Mucosa of rectum (tissue), 2 donors: ENCODE measurements around the gene TANGO2.

Experiments used
- H3K27ac ChIP-seq, 2 donors: one replicate each; pipeline ENCODE4 v1.7.0; 2013; ENCODE audit warnings: inconsistent platforms in 2 of 2, low read depth in 2 of 2, low read length in 2 of 2
- H3K27me3 ChIP-seq, 2 donors: one replicate each; pipeline ENCODE4 v1.7.0; 2013; ENCODE audit warnings: low read length in 2 of 2; ENCODE audit not compliant: control insufficient read depth in 2 of 2, insufficient read depth in 2 of 2
- H3K36me3 ChIP-seq, 2 donors: one replicate each; pipeline ENCODE4 v1.7.0; 2013; ENCODE audit warnings: low read length in 2 of 2; ENCODE audit not compliant: control insufficient read depth in 2 of 2, insufficient read depth in 2 of 2
- H3K4me1 ChIP-seq, 2 donors: one replicate each; pipeline ENCODE4 v1.7.0; 2013; ENCODE audit warnings: low read length in 2 of 2, mild to moderate bottlenecking in 1 of 2; ENCODE audit not compliant: control insufficient read depth in 2 of 2, insufficient read depth in 2 of 2
- H3K4me3 ChIP-seq, 2 donors: one replicate each; pipeline ENCODE4 v1.7.0; 2013; ENCODE audit warnings: low read length in 2 of 2
- H3K9ac ChIP-seq, 2 donors: one replicate each; pipeline ENCODE4 v1.7.0; 2013; ENCODE audit warnings: low read length in 2 of 2, low read depth in 1 of 2, mild to moderate bottlenecking in 1 of 2
- H3K9me3 ChIP-seq, 2 donors: one replicate each; pipeline ENCODE4 v1.7.0; 2013; ENCODE audit warnings: low read length in 2 of 2; ENCODE audit not compliant: control insufficient read depth in 2 of 2
- donor health status: healthy.
- donor health status: Normal muscosa, but diverticular disease.

Gene TANGO2

DNA sequence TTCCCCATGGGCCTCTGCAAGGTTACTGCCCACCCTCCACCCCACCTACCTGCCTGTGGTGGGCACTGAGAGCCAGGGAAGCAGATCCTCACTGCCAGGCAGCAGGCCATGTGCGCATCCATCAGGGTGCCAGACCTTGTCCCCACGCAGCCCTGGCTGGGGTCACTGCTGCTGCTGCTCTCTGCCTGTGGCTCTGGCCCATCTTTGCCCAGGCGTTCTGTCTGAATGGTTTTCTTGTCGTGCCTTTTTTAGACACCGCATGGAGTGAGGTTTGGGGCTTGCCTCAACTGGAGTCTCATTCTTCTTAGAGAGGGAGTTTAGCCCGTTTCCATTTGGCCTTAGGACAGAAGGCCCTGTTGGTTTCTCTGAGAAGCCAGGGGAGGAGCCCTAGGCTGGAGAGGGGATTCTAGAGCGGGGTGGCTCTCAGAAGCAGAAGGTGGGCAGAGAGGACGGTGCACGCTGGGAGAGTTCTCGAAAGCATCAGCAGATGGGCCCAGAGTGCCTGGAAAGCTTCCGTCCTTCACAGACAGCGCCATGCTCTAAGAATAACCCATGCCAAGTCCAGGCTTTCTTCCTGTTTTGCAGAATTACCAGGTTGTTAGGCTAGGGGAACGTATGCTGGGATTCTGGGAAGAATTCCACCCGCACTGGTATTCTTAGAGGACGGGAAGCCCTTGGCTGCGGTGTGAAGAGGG is 8.1 kb downstream of the TANGO2 start:
- Histone ChIP-seq H3K36me3 (peaks cover 0 to 9% of the 10 kb centered on the region in 2 donors), H3K4me3 (no peak overlapping the region), H3K27ac (no peak overlapping the region), H3K9me3 (no peaks in the 10 kb centered on the region), H3K27me3 (no peaks in the 10 kb centered on the region), H3K9ac (no peak overlapping the region), H3K4me1 (peaks cover 4 to 14% of the 10 kb centered on the region in 2 donors)

DNA sequence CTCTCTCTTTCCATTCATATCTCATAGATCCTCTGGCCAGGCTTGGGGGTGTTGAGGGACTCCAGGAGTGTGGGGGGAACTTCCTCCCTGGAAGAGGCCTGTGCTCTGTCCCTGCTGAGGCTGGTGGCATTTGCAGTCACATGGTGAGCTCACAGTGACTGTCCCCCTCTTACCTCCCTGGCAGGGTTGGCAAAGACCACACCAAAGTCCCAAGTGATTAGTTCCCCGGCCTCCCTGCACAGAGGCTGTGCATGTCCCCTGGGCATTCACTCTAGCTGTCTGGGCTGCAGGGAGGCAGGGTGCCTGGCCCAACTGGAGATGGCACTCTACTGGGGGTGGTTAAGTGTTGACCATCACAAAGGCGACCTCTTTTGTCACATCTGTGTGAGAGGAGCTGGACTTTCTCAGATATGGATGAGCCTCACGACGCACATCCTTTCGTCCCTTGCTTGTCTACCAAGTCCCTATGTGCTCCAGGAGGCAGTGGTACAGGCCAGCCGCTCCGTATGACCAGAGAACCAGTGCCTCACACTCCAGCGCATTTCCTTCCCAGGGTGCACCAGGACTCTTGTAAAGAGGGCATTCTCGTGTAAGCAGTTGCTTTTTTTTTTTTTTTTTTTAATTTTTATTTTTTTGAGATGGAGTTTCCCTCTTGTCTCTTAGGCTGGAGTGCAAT is 8.8 kb downstream of the TANGO2 start:
- no peaks in the 10 kb centered on the region for H3K9me3 ChIP-seq
- no peaks in the 10 kb centered on the region for H3K27me3 ChIP-seq
- peaks cover 4 to 14% of the 10 kb centered on the region in 2 donors for H3K4me1 ChIP-seq
- H3K4me3 ChIP-seq = no peak overlapping the region
- H3K27ac ChIP-seq = no peak overlapping the region
- peaks cover 0 to 9% of the 10 kb centered on the region in 2 donors for H3K36me3 ChIP-seq
- H3K9ac ChIP-seq = no peak overlapping the region

DNA sequence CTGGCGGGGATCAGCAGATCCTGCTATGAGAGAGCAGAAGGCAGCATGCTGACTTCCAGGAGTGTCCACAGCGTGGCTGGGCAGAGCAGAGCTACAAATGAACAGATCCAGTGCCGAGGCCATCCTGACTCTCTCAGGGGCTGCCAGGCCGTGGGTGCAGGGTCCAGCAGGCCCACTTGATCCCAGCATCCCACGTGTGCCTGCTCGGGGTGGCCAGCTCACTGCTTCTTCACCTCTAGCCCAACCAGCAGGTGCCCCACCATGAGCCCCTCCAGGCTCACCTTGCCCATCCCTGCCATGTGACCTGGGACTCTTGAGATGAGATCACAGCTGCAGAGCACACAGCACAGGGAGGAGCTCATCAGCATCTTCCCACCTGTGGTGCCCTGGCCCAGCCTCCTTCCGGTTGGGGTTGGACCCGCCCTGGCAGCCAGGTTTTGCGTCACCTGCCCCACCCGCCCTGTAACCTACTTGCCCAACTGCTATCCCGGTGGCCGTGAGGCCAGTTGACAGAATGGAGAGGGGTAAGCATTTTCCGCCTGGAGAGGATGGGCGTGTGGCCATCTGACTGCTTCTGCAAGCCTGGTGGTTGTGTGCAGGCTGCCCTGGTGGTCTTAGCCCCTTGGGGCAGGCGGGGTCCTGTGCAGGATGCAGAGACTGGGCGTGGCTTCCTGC is 11.0 kb downstream of the TANGO2 start:
- Histone ChIP-seq H3K27ac (peak overlapping the region in 1 of 2 donors; percentile 39), H3K9ac (no peak overlapping the region), H3K27me3 (no peaks in the 10 kb centered on the region), H3K9me3 (no peaks in the 10 kb centered on the region), H3K4me3 (no peak overlapping the region), H3K36me3 (peaks cover 1 to 11% of the 10 kb centered on the region in 2 donors), H3K4me1 (peaks cover 4 to 14% of the 10 kb centered on the region in 2 donors)

DNA sequence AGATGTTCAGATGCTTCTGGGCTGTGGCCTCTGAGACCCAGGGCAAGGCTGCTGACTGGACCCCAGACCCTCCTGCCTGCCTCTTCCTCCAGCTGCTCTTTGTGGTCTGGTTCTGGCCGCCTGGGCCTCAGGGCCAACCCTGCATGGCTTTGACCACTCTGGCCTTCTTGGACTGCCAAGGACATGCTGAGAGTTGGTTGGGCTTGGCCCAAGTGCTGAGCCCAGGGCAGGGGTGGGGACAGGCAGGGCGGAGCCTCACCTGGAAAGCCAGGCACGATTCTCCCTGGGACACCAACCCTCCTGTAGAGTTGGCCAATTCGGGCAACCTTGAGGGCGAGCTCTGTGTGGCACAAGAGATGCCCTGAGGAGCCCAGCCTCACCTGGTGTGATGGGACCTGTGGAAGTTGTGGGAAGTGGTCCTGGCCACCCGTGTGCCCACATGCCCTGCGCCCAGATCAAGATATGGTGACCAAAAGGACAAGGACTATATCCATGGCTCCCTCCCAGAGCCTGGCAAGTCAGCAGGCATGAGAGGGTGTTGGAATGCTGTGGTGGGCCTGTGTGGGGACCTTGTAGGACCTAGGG is 11.6 kb downstream of the TANGO2 start:
- H3K9me3 ChIP-seq = no peaks in the 10 kb centered on the region
- H3K27me3 ChIP-seq = no peaks in the 10 kb centered on the region
- H3K4me3 ChIP-seq = no peak overlapping the region
- no peak overlapping the region for H3K9ac ChIP-seq
- H3K4me1 ChIP-seq = peaks cover 4 to 14% of the 10 kb centered on the region in 2 donors
- peak overlapping the region in 1 of 2 donors; percentile 39 for H3K27ac ChIP-seq
- peaks cover 5 to 11% of the 10 kb centered on the region in 2 donors for H3K36me3 ChIP-seq

DNA sequence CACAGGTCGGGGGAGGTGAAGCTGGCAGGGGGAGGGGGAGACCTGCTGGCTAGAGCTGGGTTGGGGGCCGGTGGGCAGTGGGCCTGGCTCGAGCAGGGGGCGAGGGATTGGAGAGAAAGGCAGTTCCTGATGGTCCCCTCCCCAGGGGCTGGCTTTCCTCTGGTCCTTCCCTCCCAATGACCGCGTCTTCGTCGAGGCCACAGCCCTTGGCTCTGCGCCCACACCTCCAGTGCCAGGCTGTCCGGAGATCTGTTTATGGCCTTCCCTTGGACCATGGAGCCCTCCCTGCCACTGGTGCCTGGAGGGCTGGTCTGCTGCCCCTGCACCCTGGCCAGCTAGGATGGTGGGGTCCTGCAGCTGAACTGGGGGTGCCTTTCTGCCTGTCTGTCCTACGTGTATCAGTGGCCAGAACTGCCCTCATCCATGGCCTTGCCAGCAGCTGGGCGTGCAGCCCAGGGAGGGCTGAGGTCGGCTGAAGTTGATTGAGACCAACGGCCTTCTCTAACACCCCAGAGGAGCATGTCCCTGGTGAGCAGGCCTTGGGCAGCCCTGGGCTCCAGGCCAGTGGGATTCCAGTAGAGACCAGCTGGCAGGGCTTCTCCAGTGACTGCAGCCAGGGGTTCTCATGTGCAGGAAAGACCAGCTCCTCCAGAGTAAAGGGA is 12.3 kb downstream of the TANGO2 start:
- H3K9me3 ChIP-seq = no peaks in the 10 kb centered on the region
- H3K36me3 ChIP-seq = peaks cover 5 to 11% of the 10 kb centered on the region in 2 donors
- no peak overlapping the region for H3K4me3 ChIP-seq
- H3K27ac ChIP-seq = no peak overlapping the region
- no peak overlapping the region for H3K9ac ChIP-seq
- peaks cover 4 to 14% of the 10 kb centered on the region in 2 donors for H3K4me1 ChIP-seq
- no peaks in the 10 kb centered on the region for H3K27me3 ChIP-seq

DNA sequence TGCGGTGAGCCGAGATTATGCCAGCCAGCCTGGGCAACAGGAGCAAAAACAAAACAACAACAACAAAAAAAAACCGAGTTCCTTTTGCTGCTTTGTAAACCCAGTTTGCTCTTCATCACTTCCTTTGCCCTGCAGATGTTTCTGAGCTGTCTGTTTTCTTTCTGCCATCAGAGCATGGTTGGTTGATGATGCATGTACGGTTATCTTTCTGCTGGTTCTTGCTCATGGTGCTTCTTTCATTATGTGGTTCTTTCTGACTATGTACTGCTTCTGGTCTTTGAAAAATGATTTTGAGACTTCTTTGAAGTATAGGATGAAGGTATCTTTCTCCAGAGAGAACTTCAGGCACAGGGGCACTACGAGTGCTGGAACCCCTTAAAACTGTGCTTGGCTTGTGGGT is 13.2 kb downstream of the TANGO2 start:
- no peak overlapping the region for H3K4me3 ChIP-seq
- no peak overlapping the region for H3K27ac ChIP-seq
- H3K4me1 ChIP-seq = peaks cover 4 to 14% of the 10 kb centered on the region in 2 donors
- H3K27me3 ChIP-seq = no peaks in the 10 kb centered on the region
- no peak overlapping the region for H3K9ac ChIP-seq
- H3K36me3 ChIP-seq = peaks cover 5 to 14% of the 10 kb centered on the region in 2 donors
- no peaks in the 10 kb centered on the region for H3K9me3 ChIP-seq

DNA sequence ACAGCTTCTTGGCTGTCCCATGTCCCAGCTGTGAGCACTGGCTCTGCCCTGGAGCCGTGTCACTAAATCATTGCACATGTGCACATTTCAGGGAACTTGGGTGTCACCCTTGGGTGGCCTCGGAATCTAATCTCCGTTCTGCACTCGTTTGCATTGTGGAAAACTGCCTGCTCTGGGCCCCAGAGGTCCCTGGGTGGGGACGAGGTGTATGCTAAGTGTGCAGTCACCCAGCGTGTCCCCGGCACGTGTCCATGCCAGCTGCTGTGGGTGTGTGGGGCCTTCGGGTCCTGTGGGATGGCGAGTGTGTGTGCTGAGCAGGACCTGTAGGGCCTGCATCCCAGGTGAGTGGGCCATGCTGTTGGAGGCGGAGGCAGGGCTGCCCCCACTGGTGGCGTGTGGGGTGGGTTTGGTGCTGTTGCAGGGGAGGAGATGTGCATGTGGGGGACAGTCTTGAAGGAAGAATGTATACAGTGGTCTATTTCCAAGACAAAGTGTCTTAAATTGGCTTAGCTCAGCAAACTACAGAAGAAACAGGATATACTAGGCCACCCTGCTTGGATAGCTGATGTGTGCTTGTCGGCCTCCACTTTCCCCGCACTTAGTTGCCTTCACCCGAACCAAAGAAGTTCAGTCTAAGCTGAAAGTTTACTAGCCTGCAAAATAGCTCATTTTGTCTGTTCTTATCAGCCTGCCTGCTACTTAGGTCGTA is 14.6 kb downstream of the TANGO2 start:
- H3K9me3 ChIP-seq = no peaks in the 10 kb centered on the region
- H3K27me3 ChIP-seq = no peaks in the 10 kb centered on the region
- peaks cover 4 to 14% of the 10 kb centered on the region in 2 donors for H3K4me1 ChIP-seq
- no peak overlapping the region for H3K9ac ChIP-seq
- H3K4me3 ChIP-seq = no peak overlapping the region
- H3K36me3 ChIP-seq = peaks cover 9 to 14% of the 10 kb centered on the region in 2 donors
- no peak overlapping the region for H3K27ac ChIP-seq

DNA sequence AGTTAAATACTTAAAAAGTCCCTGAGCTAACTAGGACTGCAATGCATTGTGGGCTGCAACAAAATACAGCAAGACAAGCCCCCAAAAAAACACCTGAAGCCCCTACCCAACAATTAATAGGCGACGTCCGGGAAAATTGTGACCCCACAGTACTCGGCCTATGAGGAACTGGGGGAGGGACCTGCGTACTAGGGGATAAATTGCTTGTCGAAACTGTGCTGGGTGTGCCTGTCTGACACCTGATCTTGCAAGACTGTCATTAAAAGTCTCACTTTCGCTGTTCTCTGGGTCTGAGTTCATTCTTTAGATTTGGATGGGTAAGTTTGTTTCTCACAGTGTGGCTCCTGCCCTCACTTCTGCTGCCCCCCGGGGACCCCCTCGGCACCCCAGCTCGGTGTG is 15.2 kb downstream of the TANGO2 start:
- Histone ChIP-seq H3K4me1 (peaks cover 4 to 14% of the 10 kb centered on the region in 2 donors), H3K4me3 (no peak overlapping the region), H3K9me3 (no peaks in the 10 kb centered on the region), H3K9ac (no peak overlapping the region), H3K27me3 (no peaks in the 10 kb centered on the region), H3K36me3 (peaks cover 9 to 14% of the 10 kb centered on the region in 2 donors), H3K27ac (no peak overlapping the region)

DNA sequence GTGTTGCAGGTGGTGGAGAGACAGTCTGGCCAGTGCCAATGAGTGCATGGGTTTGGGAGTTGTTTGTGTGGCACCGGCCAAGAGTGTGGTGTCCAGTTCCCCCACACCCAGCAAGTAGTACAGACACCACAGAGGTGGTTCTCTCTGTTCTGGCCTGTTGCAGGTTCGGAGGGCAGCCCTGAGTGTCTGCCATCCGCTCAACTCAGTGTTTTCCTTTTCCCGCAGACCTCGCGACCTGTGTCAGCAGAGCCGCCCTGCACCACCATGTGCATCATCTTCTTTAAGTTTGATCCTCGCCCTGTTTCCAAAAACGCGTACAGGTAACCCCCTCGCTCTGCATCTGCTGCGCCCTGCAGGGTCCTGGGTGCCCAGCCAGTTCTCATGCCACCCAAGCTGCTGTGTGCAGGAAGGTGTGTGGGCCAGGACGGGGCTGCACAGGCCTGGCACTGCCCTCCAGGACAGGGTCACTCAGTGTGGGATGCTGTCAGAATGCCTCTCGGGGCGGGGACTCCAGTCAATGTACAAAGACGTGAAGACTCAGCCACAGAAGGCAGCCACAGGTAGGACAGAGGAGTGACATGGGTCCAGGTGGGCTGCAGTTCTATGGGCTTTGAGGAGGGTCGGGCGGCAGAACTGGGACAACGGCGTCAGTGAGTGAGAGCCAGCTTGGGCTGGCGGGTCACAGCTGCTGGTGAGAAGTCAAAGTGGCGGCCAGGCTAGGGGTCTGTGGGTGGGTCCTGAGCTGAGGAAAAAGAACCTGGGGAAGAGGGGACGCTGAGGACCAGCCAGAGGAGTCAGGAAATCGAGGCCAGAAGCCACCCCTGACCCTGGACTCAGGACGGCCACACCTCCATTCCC is 15.9 kb downstream of the TANGO2 start:
- no peak overlapping the region for H3K9ac ChIP-seq
- H3K36me3 ChIP-seq = peaks cover 9 to 11% of the 10 kb centered on the region in 2 donors
- H3K4me3 ChIP-seq = no peak overlapping the region
- H3K27me3 ChIP-seq = no peaks in the 10 kb centered on the region
- H3K27ac ChIP-seq = no peak overlapping the region
- H3K4me1 ChIP-seq = peaks cover 4 to 14% of the 10 kb centered on the region in 2 donors
- H3K9me3 ChIP-seq = no peaks in the 10 kb centered on the region
